ENCODE data around the gene CCDC63.

CCDC63 gene

DNA sequence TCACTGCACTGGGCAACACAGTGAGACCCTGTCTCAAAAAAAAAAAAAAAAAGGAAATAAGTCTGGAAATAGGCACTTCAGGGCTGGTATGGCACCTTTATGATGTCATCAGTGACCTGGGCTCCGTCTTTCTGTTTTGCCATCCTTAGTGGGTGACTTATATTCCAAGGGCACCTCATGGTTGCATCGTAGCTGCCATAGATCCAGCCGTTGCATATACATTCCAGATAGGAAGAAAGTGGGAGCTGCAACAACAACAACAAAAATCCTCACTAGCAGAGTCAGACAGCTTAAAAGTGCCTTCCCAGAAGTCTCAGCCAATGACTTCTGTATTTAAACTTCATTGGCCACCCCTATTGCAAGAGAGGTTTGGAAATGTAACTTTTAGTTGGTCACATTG is 47.2 kb downstream of the CCDC63 start:
- no peak for TF ChIP-seq RAD21 (IDR thresholded peaks at IDR 0.05; ENCODE audit: low read depth)
- TF ChIP-seq, protein P1, sequence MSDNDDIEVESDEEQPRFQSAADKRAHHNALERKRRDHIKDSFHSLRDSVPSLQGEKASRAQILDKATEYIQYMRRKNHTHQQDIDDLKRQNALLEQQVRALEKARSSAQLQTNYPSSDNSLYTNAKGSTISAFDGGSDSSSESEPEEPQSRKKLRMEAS (IDR thresholded peaks at IDR 0.05): no peak
- TF ChIP-seq, protein P2, sequence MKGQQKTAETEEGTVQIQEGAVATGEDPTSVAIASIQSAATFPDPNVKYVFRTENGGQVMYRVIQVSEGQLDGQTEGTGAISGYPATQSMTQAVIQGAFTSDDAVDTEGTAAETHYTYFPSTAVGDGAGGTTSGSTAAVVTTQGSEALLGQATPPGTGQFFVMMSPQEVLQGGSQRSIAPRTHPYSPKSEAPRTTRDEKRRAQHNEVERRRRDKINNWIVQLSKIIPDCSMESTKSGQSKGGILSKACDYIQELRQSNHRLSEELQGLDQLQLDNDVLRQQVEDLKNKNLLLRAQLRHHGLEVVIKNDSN (IDR thresholded peaks at IDR 0.05): no peak
- no peak for TF ChIP-seq TEAD4 (IDR thresholded peaks at IDR 0.05)
- TF ChIP-seq ZBTB7A (IDR thresholded peaks at IDR 0.05; ENCODE audit: low read depth): no peak
- TF ChIP-seq NFIC (IDR thresholded peaks at IDR 0.05): no peak
- TF ChIP-seq, protein P3, sequence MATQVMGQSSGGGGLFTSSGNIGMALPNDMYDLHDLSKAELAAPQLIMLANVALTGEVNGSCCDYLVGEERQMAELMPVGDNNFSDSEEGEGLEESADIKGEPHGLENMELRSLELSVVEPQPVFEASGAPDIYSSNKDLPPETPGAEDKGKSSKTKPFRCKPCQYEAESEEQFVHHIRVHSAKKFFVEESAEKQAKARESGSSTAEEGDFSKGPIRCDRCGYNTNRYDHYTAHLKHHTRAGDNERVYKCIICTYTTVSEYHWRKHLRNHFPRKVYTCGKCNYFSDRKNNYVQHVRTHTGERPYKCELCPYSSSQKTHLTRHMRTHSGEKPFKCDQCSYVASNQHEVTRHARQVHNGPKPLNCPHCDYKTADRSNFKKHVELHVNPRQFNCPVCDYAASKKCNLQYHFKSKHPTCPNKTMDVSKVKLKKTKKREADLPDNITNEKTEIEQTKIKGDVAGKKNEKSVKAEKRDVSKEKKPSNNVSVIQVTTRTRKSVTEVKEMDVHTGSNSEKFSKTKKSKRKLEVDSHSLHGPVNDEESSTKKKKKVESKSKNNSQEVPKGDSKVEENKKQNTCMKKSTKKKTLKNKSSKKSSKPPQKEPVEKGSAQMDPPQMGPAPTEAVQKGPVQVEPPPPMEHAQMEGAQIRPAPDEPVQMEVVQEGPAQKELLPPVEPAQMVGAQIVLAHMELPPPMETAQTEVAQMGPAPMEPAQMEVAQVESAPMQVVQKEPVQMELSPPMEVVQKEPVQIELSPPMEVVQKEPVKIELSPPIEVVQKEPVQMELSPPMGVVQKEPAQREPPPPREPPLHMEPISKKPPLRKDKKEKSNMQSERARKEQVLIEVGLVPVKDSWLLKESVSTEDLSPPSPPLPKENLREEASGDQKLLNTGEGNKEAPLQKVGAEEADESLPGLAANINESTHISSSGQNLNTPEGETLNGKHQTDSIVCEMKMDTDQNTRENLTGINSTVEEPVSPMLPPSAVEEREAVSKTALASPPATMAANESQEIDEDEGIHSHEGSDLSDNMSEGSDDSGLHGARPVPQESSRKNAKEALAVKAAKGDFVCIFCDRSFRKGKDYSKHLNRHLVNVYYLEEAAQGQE (IDR thresholded peaks at IDR 0.05; ENCODE audit: low read depth): no peak
- TF ChIP-seq EGR1 (IDR thresholded peaks at IDR 0.05): no peak
- TF ChIP-seq EP300 (IDR thresholded peaks at IDR 0.05; ENCODE audit: borderline replicate concordance): no peak
- TF ChIP-seq TCF12 (IDR thresholded peaks at IDR 0.05; ENCODE audit: low read depth): no peak
- TF ChIP-seq CEBPB (IDR thresholded peaks at IDR 0.05): no peak

DNA sequence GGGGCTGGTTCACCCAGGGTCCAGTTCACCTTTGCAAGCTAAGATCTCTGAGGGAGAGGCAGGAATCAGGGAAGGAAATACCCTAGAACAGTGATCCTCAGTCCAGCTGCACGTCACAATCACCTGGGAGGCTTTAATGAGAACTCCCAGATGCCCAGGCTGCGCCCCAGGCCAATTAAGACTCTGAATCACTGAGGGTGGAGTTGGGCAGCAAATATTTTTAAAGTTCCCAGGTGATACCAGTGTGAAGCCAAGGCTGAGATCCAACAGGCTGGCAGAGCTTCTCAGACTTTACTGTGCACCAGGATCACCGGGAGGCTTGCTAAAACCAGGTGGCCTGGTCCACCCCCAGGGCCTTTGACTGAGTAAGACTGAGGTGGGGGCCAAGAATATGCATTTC is 49.8 kb downstream of the CCDC63 start:
- TF ChIP-seq YY1 (IDR thresholded peaks at IDR 0.05; ENCODE audit: low read depth) (no peak), EP300 (IDR thresholded peaks at IDR 0.05; ENCODE audit: borderline replicate concordance) (no peak), ZBTB7A (IDR thresholded peaks at IDR 0.05; ENCODE audit: low read depth) (no peak), TAF1 (IDR thresholded peaks at IDR 0.05; ENCODE audit: low read depth) (no peak), RAD21 (IDR thresholded peaks at IDR 0.05; ENCODE audit: low read depth) (no peak), CREB1 (IDR thresholded peaks at IDR 0.05; ENCODE audit: low read depth) (no peak), FOXM1 (IDR thresholded peaks at IDR 0.05; ENCODE audit: borderline replicate concordance, low read depth) (no peak), NFIC (IDR thresholded peaks at IDR 0.05) (no peak), CEBPB (IDR thresholded peaks at IDR 0.05) (no peak), EGR1 (IDR thresholded peaks at IDR 0.05) (no peak), TCF12 (IDR thresholded peaks at IDR 0.05; ENCODE audit: low read depth) (no peak), TEAD4 (IDR thresholded peaks at IDR 0.05) (no peak)
- TF ChIP-seq, protein P2 (IDR thresholded peaks at IDR 0.05): no peak
- TF ChIP-seq, protein P1 (IDR thresholded peaks at IDR 0.05): no peak
- TF ChIP-seq, protein P3 (IDR thresholded peaks at IDR 0.05; ENCODE audit: low read depth): no peak

DNA sequence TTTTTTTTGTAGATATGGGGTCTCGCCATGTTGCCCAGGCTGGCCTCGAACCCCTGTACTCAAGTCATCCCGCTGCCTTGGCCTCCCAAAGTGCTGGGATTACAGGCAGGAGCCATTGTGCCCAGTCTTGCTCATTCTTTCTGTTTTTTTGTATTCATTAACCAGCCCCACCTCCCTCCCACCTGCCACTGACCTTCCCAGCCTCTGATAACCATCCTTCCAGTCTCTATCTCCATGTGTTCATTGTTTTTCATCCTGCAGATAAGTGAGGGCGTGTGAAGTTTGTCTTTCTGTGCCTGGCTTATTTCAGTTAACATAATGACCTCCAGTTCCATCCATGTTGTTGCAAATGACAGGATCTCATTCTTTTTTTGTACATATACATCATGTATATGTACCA is 54.6 kb downstream of the CCDC63 start:
- TF ChIP-seq EP300 (IDR thresholded peaks at IDR 0.05; ENCODE audit: borderline replicate concordance): no peak
- no peak for TF ChIP-seq RAD21 (IDR thresholded peaks at IDR 0.05; ENCODE audit: low read depth)
- TF ChIP-seq TCF12 (IDR thresholded peaks at IDR 0.05; ENCODE audit: low read depth): no peak
- TF ChIP-seq CREB1 (IDR thresholded peaks at IDR 0.05; ENCODE audit: low read depth): no peak
- TF ChIP-seq, protein P2 (IDR thresholded peaks at IDR 0.05): no peak
- TF ChIP-seq TAF1 (IDR thresholded peaks at IDR 0.05; ENCODE audit: low read depth): no peak
- TF ChIP-seq, protein P1 (IDR thresholded peaks at IDR 0.05): no peak
- TF ChIP-seq, protein P3 (IDR thresholded peaks at IDR 0.05; ENCODE audit: low read depth): no peak
- no peak for TF ChIP-seq CEBPB (IDR thresholded peaks at IDR 0.05)
- TF ChIP-seq YY1 (IDR thresholded peaks at IDR 0.05; ENCODE audit: low read depth): no peak
- TF ChIP-seq EGR1 (IDR thresholded peaks at IDR 0.05): no peak

DNA sequence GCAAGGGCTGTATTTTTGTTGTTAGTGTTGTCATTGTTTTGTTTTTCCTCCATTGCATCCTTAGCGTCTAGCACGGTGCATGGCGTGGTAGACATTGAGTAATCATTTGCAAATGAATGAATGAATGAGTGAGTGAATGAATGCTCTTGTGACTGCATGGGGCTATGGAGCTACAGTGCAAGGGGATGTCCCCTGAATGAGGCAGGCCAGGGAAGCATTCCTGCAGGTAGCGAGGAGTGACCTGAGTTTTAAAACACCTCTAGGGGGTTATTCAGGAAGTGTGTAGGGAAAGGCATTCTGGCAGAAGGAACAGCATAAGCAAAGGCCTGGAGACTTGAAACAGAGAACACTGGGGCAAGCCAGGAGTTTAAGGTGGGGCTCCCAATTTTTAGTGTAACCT is 56.7 kb downstream of the CCDC63 start:
- TF ChIP-seq EP300 (IDR thresholded peaks at IDR 0.05; ENCODE audit: borderline replicate concordance): no peak
- TF ChIP-seq ZBTB7A (IDR thresholded peaks at IDR 0.05; ENCODE audit: low read depth): no peak
- TF ChIP-seq, protein P1 (IDR thresholded peaks at IDR 0.05): no peak
- TF ChIP-seq, protein P3 (IDR thresholded peaks at IDR 0.05; ENCODE audit: low read depth): no peak
- no peak for TF ChIP-seq TAF1 (IDR thresholded peaks at IDR 0.05; ENCODE audit: low read depth)
- no peak for TF ChIP-seq EGR1 (IDR thresholded peaks at IDR 0.05)
- TF ChIP-seq TEAD4 (IDR thresholded peaks at IDR 0.05): no peak
- no peak for TF ChIP-seq TCF12 (IDR thresholded peaks at IDR 0.05; ENCODE audit: low read depth)
- no peak for TF ChIP-seq RAD21 (IDR thresholded peaks at IDR 0.05; ENCODE audit: low read depth)
- no peak for TF ChIP-seq YY1 (IDR thresholded peaks at IDR 0.05; ENCODE audit: low read depth)
- TF ChIP-seq CEBPB (IDR thresholded peaks at IDR 0.05): no peak
- no peak for TF ChIP-seq CREB1 (IDR thresholded peaks at IDR 0.05; ENCODE audit: low read depth)
- no peak for TF ChIP-seq NFIC (IDR thresholded peaks at IDR 0.05)
- TF ChIP-seq, protein P2 (IDR thresholded peaks at IDR 0.05): no peak
- TF ChIP-seq FOXM1 (IDR thresholded peaks at IDR 0.05; ENCODE audit: borderline replicate concordance, low read depth): no peak

Measured in Ishikawa (cell line).